22Rv1 (cell line): ENCODE measurements around the gene NLRC4.

Experiments
- ZFX ChIP-seq: fragments of 450-650 bp; IDR thresholded peaks from 2 replicates; pipeline ENCODE4 v1.6.1; 2017; ENCODE audit warnings: antibody characterized with exemption, borderline replicate concordance
- TF ChIP-seq, protein P1 (sequence below): fragments of 450-650 bp; IDR thresholded peaks from 2 replicates; pipeline ENCODE4 v1.5.1; 2017; ENCODE audit warnings: mild to moderate bottlenecking

- TF ChIP-seq, protein P1, sequence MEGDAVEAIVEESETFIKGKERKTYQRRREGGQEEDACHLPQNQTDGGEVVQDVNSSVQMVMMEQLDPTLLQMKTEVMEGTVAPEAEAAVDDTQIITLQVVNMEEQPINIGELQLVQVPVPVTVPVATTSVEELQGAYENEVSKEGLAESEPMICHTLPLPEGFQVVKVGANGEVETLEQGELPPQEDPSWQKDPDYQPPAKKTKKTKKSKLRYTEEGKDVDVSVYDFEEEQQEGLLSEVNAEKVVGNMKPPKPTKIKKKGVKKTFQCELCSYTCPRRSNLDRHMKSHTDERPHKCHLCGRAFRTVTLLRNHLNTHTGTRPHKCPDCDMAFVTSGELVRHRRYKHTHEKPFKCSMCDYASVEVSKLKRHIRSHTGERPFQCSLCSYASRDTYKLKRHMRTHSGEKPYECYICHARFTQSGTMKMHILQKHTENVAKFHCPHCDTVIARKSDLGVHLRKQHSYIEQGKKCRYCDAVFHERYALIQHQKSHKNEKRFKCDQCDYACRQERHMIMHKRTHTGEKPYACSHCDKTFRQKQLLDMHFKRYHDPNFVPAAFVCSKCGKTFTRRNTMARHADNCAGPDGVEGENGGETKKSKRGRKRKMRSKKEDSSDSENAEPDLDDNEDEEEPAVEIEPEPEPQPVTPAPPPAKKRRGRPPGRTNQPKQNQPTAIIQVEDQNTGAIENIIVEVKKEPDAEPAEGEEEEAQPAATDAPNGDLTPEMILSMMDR, result no peak
- no peak for TF ChIP-seq ZFX
Observed at GRCh38 chr2:32284321-32284720, 19.6 kb upstream of the NLRC4 start.
